HG03066 (cell line): ENCODE measurements around the gene ACVR1.
"Not testable (repeated sequence)": the region's sequence is repeated elsewhere in the genome, so short reads cannot be mapped to it uniquely, and the experiment has no call there.

Experiments
- ATAC-seq: cut with Tn5 transposase; IDR thresholded peaks from one replicate; pipeline ENCODE4 v1.9.1; 2021; ENCODE audit warnings: low read depth; ENCODE audit not compliant: unreplicated experiment

ACVR1 gene

GRCh38 chr2:157733263-157733662 is 142.9 kb downstream of the ACVR1 start:
- ATAC-seq = no peak

- ATAC-seq = no peak
These were observed 143.5 kb downstream of the ACVR1 start for GRCh38 chr2:157732596-157732995.

- ATAC-seq = no peak
These were observed 148.4 kb downstream of the ACVR1 start for GRCh38 chr2:157727693-157728092.

GRCh38 chr2:157726946-157727345 is 149.2 kb downstream of the ACVR1 start:
- ATAC-seq = no peak

- no peak for ATAC-seq
These were observed 150.3 kb downstream of the ACVR1 start for GRCh38 chr2:157725846-157726245.

- ATAC-seq = no peak
These were observed 153.4 kb downstream of the ACVR1 start for GRCh38 chr2:157722580-157723234.

GRCh38 chr2:157720504-157720903 is 155.6 kb downstream of the ACVR1 start:
- ATAC-seq = no peak

GRCh38 chr2:157704653-157705052 is 171.5 kb downstream of the ACVR1 start:
- not testable (repeated sequence) for ATAC-seq

- not testable (repeated sequence) for ATAC-seq
These were observed 172.0 kb downstream of the ACVR1 start for GRCh38 chr2:157704148-157704547.

- ATAC-seq = no peak
These were observed 176.3 kb downstream of the ACVR1 start for GRCh38 chr2:157699806-157700205.

GRCh38 chr2:157699009-157699408 is 177.1 kb downstream of the ACVR1 start:
- no peak for ATAC-seq

- ATAC-seq = no peak
These were observed 177.7 kb downstream of the ACVR1 start for GRCh38 chr2:157698430-157698829.

GRCh38 chr2:157696036-157696435 is 180.1 kb downstream of the ACVR1 start:
- ATAC-seq = no peak

GRCh38 chr2:157692768-157693167 is 183.4 kb downstream of the ACVR1 start:
- ATAC-seq = no peak

GRCh38 chr2:157691695-157692094 is 184.4 kb downstream of the ACVR1 start:
- no peak for ATAC-seq

GRCh38 chr2:157691131-157691530 is 185.0 kb downstream of the ACVR1 start:
- ATAC-seq = no peak
